ENCODE data around the gene CLMN.

CLMN gene

GRCh38 chr14:95235351-95235750, 84.4 kb downstream of the CLMN start:
- Histone ChIP-seq H3K9me3 (no peaks in the 10 kb centered on the region), H3K4me1 (peaks cover 0 to 47% (median 22%) of the 10 kb centered on the region in 4 donors), H3K27ac (no peak overlapping the region), H3K36me3 (no peaks in the 10 kb centered on the region), H3K4me3 (no peak overlapping the region), H3K27me3 (no peaks in the 10 kb centered on the region)
- TF ChIP-seq CTCF (IDR thresholded peaks at IDR 0.05): no peak
- intact Hi-C loops (cut with DNase I; ENCODE audit: low total_unique reads): no loop called here
- DNase-seq: no peak

- peaks cover 0 to 47% (median 24%) of the 10 kb centered on the region in 4 donors for H3K4me1 ChIP-seq
- no peak overlapping the region for H3K27ac ChIP-seq
- no peak for DNase-seq
- H3K4me3 ChIP-seq: no peak overlapping the region
- H3K36me3 ChIP-seq: no peaks in the 10 kb centered on the region
- no peaks in the 10 kb centered on the region for H3K9me3 ChIP-seq
- TF ChIP-seq CTCF (IDR thresholded peaks at IDR 0.05): no peak
- H3K27me3 ChIP-seq: no peaks in the 10 kb centered on the region
- intact Hi-C loops (cut with DNase I; ENCODE audit: low total_unique reads): no loop called here
These were observed 85.3 kb downstream of the CLMN start for GRCh38 chr14:95234426-95234825.

GRCh38 chr14:95233702-95234241, 85.9 kb downstream of the CLMN start:
- intact Hi-C loops (cut with DNase I; ENCODE audit: low total_unique reads): no loop called here
- DNase-seq: peak in 1 of 2 donors; percentile 40
- Histone ChIP-seq H3K36me3 (no peaks in the 10 kb centered on the region), H3K27me3 (no peaks in the 10 kb centered on the region), H3K9me3 (no peaks in the 10 kb centered on the region), H3K27ac (no peak overlapping the region), H3K4me1 (peaks cover 0 to 47% (median 24%) of the 10 kb centered on the region in 4 donors), H3K4me3 (no peak overlapping the region)
- no peak for TF ChIP-seq CTCF (IDR thresholded peaks at IDR 0.05)

- H3K36me3 ChIP-seq: no peaks in the 10 kb centered on the region
- H3K9me3 ChIP-seq: no peaks in the 10 kb centered on the region
- no peak overlapping the region for H3K27ac ChIP-seq
- intact Hi-C loops (cut with DNase I; ENCODE audit: low total_unique reads): no loop called here
- H3K27me3 ChIP-seq: no peaks in the 10 kb centered on the region
- H3K4me3 ChIP-seq: no peak overlapping the region
- H3K4me1 ChIP-seq: peaks cover 0 to 47% (median 28%) of the 10 kb centered on the region in 4 donors
- no peak for DNase-seq
- TF ChIP-seq CTCF (IDR thresholded peaks at IDR 0.05): no peak
These were observed 86.7 kb downstream of the CLMN start for GRCh38 chr14:95232894-95233584.

- no peaks in the 10 kb centered on the region for H3K36me3 ChIP-seq
- DNase-seq: no peak
- peaks cover 0 to 56% (median 29%) of the 10 kb centered on the region in 4 donors for H3K4me1 ChIP-seq
- H3K4me3 ChIP-seq: no peak overlapping the region
- no peak for TF ChIP-seq CTCF (IDR thresholded peaks at IDR 0.05)
- H3K9me3 ChIP-seq: no peaks in the 10 kb centered on the region
- H3K27me3 ChIP-seq: no peaks in the 10 kb centered on the region
- intact Hi-C loops (cut with DNase I; ENCODE audit: low total_unique reads): no loop called here
- no peak overlapping the region for H3K27ac ChIP-seq
These were observed 87.6 kb downstream of the CLMN start for GRCh38 chr14:95231966-95232633.

Data from tibial artery (tissue), 4 donors.